ENCODE data around the gene GFOD1. TPM values are rescaled to one million over a fixed set of nuclear protein-coding genes. Genes with fewer than 3 reads are reported as not detected.
"Not testable (repeated sequence)": the region's sequence is repeated elsewhere in the genome, so short reads cannot be mapped to it uniquely, and the experiment has no call there.

The GFOD1 gene
- total RNA-seq, 2 donors from 2014 or later: 1.1 to 2.1 TPM

DNA sequence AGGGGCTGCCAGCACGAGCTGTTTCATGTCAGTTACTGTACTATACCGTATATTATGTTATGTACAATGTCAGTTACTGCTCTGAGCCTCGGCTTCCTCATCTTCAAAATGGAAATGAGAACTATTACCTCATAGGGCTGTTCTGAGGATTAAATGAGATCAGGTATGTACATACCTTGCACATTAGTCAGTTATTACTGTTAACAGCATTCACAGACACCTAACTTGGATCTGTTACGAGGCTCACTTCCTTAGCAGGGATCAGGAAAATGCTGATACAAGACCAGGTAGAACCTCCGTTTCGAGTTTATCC lies 89.4 kb downstream of the GFOD1 start:
- Mint-ChIP-seq H3K27me3 (no peaks in the 10 kb centered on the region), H3K9me3 (no peaks in the 10 kb centered on the region), H3K27ac (no peak overlapping the region), H3K36me3 (ENCODE audit: low read depth) (no peaks in the 10 kb centered on the region), H3K4me3 (no peak overlapping the region), H3K4me1 (no peaks in the 10 kb centered on the region)
- ATAC-seq (replicated peaks): no peak

GRCh38 chr6:13397359-13398068 lies 89.9 kb downstream of the GFOD1 start:
- ATAC-seq (replicated peaks): no peak
- no peaks in the 10 kb centered on the region for H3K4me1 Mint-ChIP-seq
- no peak overlapping the region for H3K27ac Mint-ChIP-seq
- no peaks in the 10 kb centered on the region for H3K27me3 Mint-ChIP-seq
- H3K36me3 Mint-ChIP-seq (ENCODE audit: low read depth): no peaks in the 10 kb centered on the region
- no peak overlapping the region for H3K4me3 Mint-ChIP-seq
- no peaks in the 10 kb centered on the region for H3K9me3 Mint-ChIP-seq

DNA sequence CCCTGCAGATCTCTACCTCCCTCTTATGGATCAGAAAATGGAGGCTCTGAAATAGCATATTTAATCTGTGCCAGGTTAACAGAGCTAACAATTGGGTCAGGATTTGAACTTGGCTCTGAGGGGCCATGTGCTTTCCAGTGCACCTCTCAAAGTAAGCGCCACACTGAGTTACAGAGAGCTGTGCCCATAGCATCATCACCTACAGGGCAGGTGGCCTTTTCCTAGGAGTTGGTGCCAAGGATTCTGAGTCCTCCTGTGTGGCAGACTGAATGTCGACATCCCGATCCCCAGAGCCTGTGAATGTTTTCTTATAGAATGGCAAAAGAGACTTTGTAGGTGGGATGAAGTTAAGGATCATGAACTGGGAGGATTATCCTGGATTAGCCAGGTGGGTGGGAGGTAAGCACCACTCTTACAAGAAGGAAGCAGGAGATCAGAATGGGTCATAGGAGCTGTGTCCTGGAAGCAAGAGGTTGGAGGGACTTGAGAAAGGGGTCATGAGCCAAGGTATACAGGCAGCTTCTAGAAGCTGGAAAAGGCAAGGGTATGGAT lies 91.1 kb downstream of the GFOD1 start:
- H3K27me3 Mint-ChIP-seq: no peaks in the 10 kb centered on the region
- no peaks in the 10 kb centered on the region for H3K9me3 Mint-ChIP-seq
- ATAC-seq (replicated peaks): no peak
- no peak overlapping the region for H3K4me3 Mint-ChIP-seq
- no peaks in the 10 kb centered on the region for H3K36me3 Mint-ChIP-seq (ENCODE audit: low read depth)
- no peaks in the 10 kb centered on the region for H3K4me1 Mint-ChIP-seq
- no peak overlapping the region for H3K27ac Mint-ChIP-seq

GRCh38 chr6:13395272-13396237 lies 91.8 kb downstream of the GFOD1 start:
- no peaks in the 10 kb centered on the region for H3K27me3 Mint-ChIP-seq
- no peaks in the 10 kb centered on the region for H3K36me3 Mint-ChIP-seq (ENCODE audit: low read depth)
- H3K9me3 Mint-ChIP-seq: no peaks in the 10 kb centered on the region
- ATAC-seq (replicated peaks): no peak
- H3K4me1 Mint-ChIP-seq: peaks cover 3% of the 10 kb centered on the region
- no peak overlapping the region for H3K4me3 Mint-ChIP-seq
- H3K27ac Mint-ChIP-seq: no peak overlapping the region

GRCh38 chr6:13392462-13392861 lies 94.9 kb downstream of the GFOD1 start:
- H3K4me3 Mint-ChIP-seq: no peak overlapping the region
- H3K27me3 Mint-ChIP-seq: no peaks in the 10 kb centered on the region

GRCh38 chr6:13391537-13391936 lies 95.9 kb downstream of the GFOD1 start:
- no peak overlapping the region for H3K4me3 Mint-ChIP-seq
- no peaks in the 10 kb centered on the region for H3K36me3 Mint-ChIP-seq (ENCODE audit: low read depth)
- no peaks in the 10 kb centered on the region for H3K9me3 Mint-ChIP-seq
- ATAC-seq (replicated peaks): no peak
- H3K27me3 Mint-ChIP-seq: no peaks in the 10 kb centered on the region
- no peak overlapping the region for H3K27ac Mint-ChIP-seq
- peaks cover 3% of the 10 kb centered on the region for H3K4me1 Mint-ChIP-seq

More at GRCh38 chr6:13392462-13392861, 94.9 kb downstream of the GFOD1 start:
- Mint-ChIP-seq H3K9me3 (no peaks in the 10 kb centered on the region), H3K27ac (no peak overlapping the region), H3K36me3 (ENCODE audit: low read depth) (no peaks in the 10 kb centered on the region), H3K4me1 (peaks cover 3% of the 10 kb centered on the region)
- ATAC-seq (replicated peaks): no peak

DNA sequence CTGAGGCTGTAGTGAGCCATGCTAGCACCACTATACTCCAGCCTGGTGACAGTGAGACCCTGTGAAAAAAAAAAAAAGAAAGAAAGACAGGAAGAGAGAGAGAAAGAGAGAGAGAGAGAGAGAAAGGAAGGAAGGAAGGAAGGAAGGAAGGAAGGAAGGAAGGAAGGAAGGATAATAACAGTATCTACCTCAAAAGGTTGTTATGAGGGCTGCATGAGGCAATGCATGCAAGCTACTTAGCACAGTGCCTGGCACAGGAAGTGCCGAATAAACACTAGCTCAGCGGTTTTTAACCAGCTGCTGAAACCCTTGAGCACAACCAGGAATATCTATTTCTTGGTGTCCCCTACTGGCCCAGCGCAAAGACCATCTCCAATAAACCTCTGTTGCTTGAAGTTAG lies 96.7 kb downstream of the GFOD1 start:
- H3K4me1 Mint-ChIP-seq: peaks cover 3% of the 10 kb centered on the region
- no peaks in the 10 kb centered on the region for H3K36me3 Mint-ChIP-seq (ENCODE audit: low read depth)
- no peaks in the 10 kb centered on the region for H3K9me3 Mint-ChIP-seq
- ATAC-seq (replicated peaks): no peak
- no peaks in the 10 kb centered on the region for H3K27me3 Mint-ChIP-seq
- H3K27ac Mint-ChIP-seq: no peak overlapping the region
- no peak overlapping the region for H3K4me3 Mint-ChIP-seq

DNA sequence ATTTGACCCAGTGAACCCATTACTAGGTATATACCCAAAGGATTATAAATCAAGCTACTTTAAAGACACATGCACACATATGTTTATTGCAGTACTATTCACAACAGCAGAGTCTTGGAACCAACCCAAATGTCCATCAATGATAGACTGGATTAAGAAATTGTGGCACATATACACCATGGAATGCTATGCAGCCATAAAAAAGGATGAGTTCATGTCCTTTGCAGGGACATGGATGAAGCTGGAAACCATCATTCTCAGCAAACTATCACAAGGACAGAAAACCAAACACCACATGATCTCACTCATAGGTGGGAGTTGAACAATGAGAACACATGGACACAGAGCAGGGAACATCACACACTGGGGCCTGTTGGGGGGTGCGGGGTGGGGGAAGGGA lies 98.2 kb downstream of the GFOD1 start:
- not testable (repeated sequence) for H3K36me3 Mint-ChIP-seq (ENCODE audit: low read depth); H3K4me3 Mint-ChIP-seq; H3K27me3 Mint-ChIP-seq; H3K4me1 Mint-ChIP-seq; H3K9me3 Mint-ChIP-seq; H3K27ac Mint-ChIP-seq; ATAC-seq (replicated peaks)

DNA sequence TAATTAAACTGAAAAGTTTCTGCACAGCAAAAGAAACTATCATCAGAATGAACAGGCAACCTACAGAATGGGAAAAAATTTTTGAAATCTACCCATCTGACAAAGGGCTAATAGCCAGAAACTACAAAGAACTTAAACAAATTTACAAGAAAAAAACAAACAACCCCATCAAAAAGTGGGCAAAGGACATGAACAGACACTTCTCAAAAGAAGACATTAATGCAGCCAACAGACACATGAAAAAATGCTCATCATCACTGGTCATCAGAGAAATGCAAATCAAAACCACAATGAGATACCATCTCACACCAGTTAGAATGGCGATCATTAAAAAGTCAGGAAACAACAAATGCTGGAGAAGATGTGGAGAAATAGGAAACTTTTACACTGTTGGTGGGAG lies 98.6 kb downstream of the GFOD1 start:
- H3K27me3 Mint-ChIP-seq; H3K27ac Mint-ChIP-seq; H3K4me1 Mint-ChIP-seq; H3K36me3 Mint-ChIP-seq (ENCODE audit: low read depth); H3K4me3 Mint-ChIP-seq; H3K9me3 Mint-ChIP-seq; ATAC-seq (replicated peaks): not testable (repeated sequence)

GRCh38 chr6:13384966-13385365 lies 102.4 kb downstream of the GFOD1 start:
- Mint-ChIP-seq H3K4me1 (no peaks in the 10 kb centered on the region), H3K36me3 (ENCODE audit: low read depth) (no peaks in the 10 kb centered on the region), H3K27me3 (no peaks in the 10 kb centered on the region), H3K4me3 (no peak overlapping the region), H3K27ac (no peak overlapping the region), H3K9me3 (no peaks in the 10 kb centered on the region)
- ATAC-seq (replicated peaks): no peak

GRCh38 chr6:13384506-13384905 lies 102.9 kb downstream of the GFOD1 start:
- H3K4me1 Mint-ChIP-seq: no peaks in the 10 kb centered on the region

GRCh38 chr6:13383328-13384163 lies 103.9 kb downstream of the GFOD1 start:
- ATAC-seq (replicated peaks): peak; percentile 86
- H3K9me3 Mint-ChIP-seq: no peaks in the 10 kb centered on the region
- no peak overlapping the region for H3K27ac Mint-ChIP-seq
- no peak overlapping the region for H3K4me3 Mint-ChIP-seq
- H3K36me3 Mint-ChIP-seq (ENCODE audit: low read depth): no peaks in the 10 kb centered on the region
- H3K4me1 Mint-ChIP-seq: no peaks in the 10 kb centered on the region
- H3K27me3 Mint-ChIP-seq: no peaks in the 10 kb centered on the region

More at GRCh38 chr6:13384506-13384905, 102.9 kb downstream of the GFOD1 start:
- H3K27me3 Mint-ChIP-seq: no peaks in the 10 kb centered on the region
- H3K27ac Mint-ChIP-seq: no peak overlapping the region
- H3K36me3 Mint-ChIP-seq (ENCODE audit: low read depth): no peaks in the 10 kb centered on the region
- H3K9me3 Mint-ChIP-seq: no peaks in the 10 kb centered on the region
- ATAC-seq (replicated peaks): no peak
- H3K4me3 Mint-ChIP-seq: no peak overlapping the region

DNA sequence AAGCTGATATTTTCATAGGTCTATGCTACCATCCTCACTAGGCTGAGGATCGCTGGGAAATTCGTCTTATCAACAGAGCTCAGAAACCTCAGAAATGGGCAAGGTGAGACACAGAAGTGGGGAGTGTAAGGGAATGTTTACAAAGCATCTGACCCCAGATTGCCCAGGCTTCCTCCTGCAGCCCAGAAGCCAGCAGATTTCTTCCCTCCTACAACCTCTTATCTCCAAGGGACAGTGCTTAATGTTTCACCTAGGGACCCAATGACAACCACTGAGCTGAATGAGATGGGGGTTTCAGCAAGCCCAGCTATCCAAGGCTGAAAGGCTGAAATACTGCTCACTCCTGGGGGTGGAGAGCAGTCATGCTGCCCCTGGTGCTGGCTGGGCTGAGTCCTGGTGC lies 106.6 kb downstream of the GFOD1 start:
- no peak overlapping the region for H3K27ac Mint-ChIP-seq
- no peak for ATAC-seq (replicated peaks)
- no peaks in the 10 kb centered on the region for H3K4me1 Mint-ChIP-seq
- H3K27me3 Mint-ChIP-seq: no peaks in the 10 kb centered on the region
- H3K36me3 Mint-ChIP-seq (ENCODE audit: low read depth): no peaks in the 10 kb centered on the region
- H3K9me3 Mint-ChIP-seq: no peaks in the 10 kb centered on the region
- no peak overlapping the region for H3K4me3 Mint-ChIP-seq

Data from activated T-helper 17 cell treated with anti-CD3 and anti-CD28 coated beads, Interleukin-2, amount 50 U/mL, for 72 hours (primary cell).